IMR-90 (cell line): Measurements from ENCODE around the gene LEO1.

ENCODE experiments used
- CTCF ChIP-seq: conservative IDR thresholded peaks from 2 replicates; pipeline ENCODE4 v1.5.1; 2012; ENCODE audit warnings: mild to moderate bottlenecking, low read depth, low read length, improper control_type of control experiment
- POLR2A ChIP-seq: IDR thresholded peaks from 2 replicates; pipeline ENCODE4 v1.6.1; 2012; ENCODE audit warnings: mild to moderate bottlenecking, low read depth, low read length

DNA sequence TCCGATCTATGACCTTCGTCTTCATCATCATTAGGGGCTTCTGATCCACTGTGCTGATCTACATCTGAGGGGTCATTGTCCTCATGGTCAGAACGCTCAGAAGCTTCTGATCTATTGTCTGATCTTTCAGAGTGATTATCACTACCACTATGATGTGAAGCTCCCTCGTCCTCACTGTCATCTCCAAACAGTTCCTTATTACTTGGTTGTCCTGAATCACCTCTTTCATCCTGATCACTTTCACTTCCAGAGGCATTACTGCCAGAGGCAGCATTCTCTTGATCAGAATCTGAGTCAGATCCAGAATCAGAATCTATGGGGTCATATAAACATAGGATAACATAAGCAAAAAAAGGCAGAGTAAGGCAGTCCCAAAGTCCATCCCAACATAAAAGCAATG is 5.4 kb downstream of the LEO1 start:
- TF ChIP-seq POLR2A, result no peak
- TF ChIP-seq CTCF, result no peak
